Activated CD4-positive, alpha-beta T cell treated with anti-CD3 and anti-CD28 coated beads for 24 hours (primary cell): ENCODE data around the gene ZNF827.
"Not testable (repeated sequence)": the region's sequence is repeated elsewhere in the genome, so short reads cannot be mapped to it uniquely, and the experiment has no call there.

Source experiments
- DNase-seq, 2 donors: peaks; one replicate each; pipeline ENCODE4 v3.0.0-alpha.2; 2020; ENCODE audit warnings: low read depth in 2 of 2

Gene ZNF827

GRCh38 chr4:145866991-145867390, 71.6 kb downstream of the ZNF827 start:
- no peak for DNase-seq

GRCh38 chr4:145865274-145865941, 73.2 kb downstream of the ZNF827 start:
- DNase-seq: no peak

- no peak for DNase-seq
These were observed 75.4 kb downstream of the ZNF827 start for GRCh38 chr4:145863191-145863590.

- DNase-seq: no peak
These were observed 77.0 kb downstream of the ZNF827 start for GRCh38 chr4:145861336-145862318.

- no peak for DNase-seq
These were observed 77.7 kb downstream of the ZNF827 start for GRCh38 chr4:145860897-145861296.

- no peak for DNase-seq
These were observed 78.2 kb downstream of the ZNF827 start for GRCh38 chr4:145860446-145860845.

- DNase-seq: no peak
These were observed 78.7 kb downstream of the ZNF827 start for GRCh38 chr4:145859926-145860325.

- DNase-seq: no peak
These were observed 79.2 kb downstream of the ZNF827 start for GRCh38 chr4:145859426-145859825.

GRCh38 chr4:145852256-145852839, 86.3 kb downstream of the ZNF827 start:
- DNase-seq: no peak

- no peak for DNase-seq
These were observed 87.0 kb downstream of the ZNF827 start for GRCh38 chr4:145851511-145852201.

- no peak for DNase-seq
These were observed 90.9 kb downstream of the ZNF827 start for GRCh38 chr4:145847764-145848163.

- no peak for DNase-seq
These were observed 93.5 kb downstream of the ZNF827 start for GRCh38 chr4:145845118-145845517.

- no peak for DNase-seq
These were observed 95.0 kb downstream of the ZNF827 start for GRCh38 chr4:145843639-145844038.

GRCh38 chr4:145843148-145843547, 95.5 kb downstream of the ZNF827 start:
- no peak for DNase-seq

- DNase-seq: no peak
These were observed 96.3 kb downstream of the ZNF827 start for GRCh38 chr4:145842224-145842887.

GRCh38 chr4:145840801-145841200, 97.8 kb downstream of the ZNF827 start:
- DNase-seq: no peak

GRCh38 chr4:145840162-145840768, 98.4 kb downstream of the ZNF827 start:
- DNase-seq: no peak

- no peak for DNase-seq
These were observed 99.5 kb downstream of the ZNF827 start for GRCh38 chr4:145839151-145839550.

GRCh38 chr4:145832384-145832783, 106.2 kb downstream of the ZNF827 start:
- not testable (repeated sequence) for DNase-seq

GRCh38 chr4:145830699-145831098, 107.9 kb downstream of the ZNF827 start:
- no peak for DNase-seq
